Measurements from ENCODE around the gene TCERG1L. TPM values are rescaled to one million over a fixed set of nuclear protein-coding genes. Genes with fewer than 3 reads are reported as not detected.
"Not testable (repeated sequence)": the region's sequence is repeated elsewhere in the genome, so short reads cannot be mapped to it uniquely, and the experiment has no call there.

TCERG1L gene
- total RNA-seq, 1 experiment from 2014 or later, result not detected

DNA sequence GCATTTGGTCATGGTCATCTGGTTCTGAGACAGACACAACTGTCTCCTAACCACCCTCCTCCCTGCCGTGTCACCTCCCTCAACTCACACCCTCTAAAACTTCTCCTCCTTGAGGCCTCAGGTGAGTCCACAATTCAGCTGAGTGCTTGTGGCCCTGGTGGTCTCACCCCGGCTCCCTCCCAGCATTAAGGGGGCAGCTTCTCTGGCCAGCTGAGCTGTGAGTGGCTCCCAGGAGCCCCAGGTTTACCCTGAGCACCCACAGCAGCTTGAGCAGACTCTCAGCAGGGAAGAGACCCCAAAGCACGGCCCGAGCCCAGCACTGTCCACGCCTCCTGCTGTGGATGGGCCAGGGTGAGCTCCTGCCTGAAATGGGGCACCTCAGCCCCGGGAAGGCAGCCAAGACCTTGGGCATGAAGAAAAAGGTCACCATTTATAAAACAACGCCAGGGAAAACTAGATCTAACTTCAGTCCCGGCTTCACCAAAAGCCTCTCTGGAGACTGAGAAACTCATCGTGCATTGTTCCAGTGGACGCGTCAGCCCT, 201.2 kb downstream of the TCERG1L start:
- H3K9me3 ChIP-seq (ENCODE audit: low read length), result no peaks in the 10 kb centered on the region

DNA sequence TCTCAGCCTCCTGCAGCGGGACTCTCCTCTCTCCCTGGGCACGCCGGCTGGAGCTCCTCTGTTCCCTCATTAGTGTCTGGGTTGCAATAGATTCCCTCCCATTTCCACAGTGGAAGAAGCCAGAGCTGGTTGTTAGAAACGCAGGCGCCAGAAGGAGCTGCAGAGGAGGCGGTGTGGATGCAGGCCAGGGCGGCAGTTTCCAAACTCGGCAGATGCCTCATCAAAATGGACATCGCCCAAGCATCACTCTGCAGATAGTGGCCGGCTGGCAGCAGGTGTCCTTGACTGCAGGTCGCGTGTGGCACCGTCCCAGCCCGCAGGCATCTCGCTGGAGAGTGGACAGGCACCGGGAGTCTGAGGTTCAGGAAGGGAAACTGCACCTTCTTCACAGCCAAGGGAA, 201.8 kb downstream of the TCERG1L start:
- no peaks in the 10 kb centered on the region for H3K79me2 ChIP-seq (ENCODE audit: low read length)
- no peak overlapping the region for H3K4me3 ChIP-seq (ENCODE audit: low read length)
- no peak for DNase-seq
- no peaks in the 10 kb centered on the region for H3K27me3 ChIP-seq (ENCODE audit: low read length)
- H3K9ac ChIP-seq (ENCODE audit: low read length), result no peak overlapping the region
- no peaks in the 10 kb centered on the region for H3K9me2 ChIP-seq (replicated peaks; ENCODE audit: insufficient read depth, low read length)
- H3K4me2 ChIP-seq (ENCODE audit: low read depth, low read length, poor library complexity, severe bottlenecking), result no peak overlapping the region
- H4K20me1 ChIP-seq (ENCODE audit: insufficient read depth, low read depth, low read length), result no peaks in the 10 kb centered on the region
- no peaks in the 10 kb centered on the region for H3K36me3 ChIP-seq (ENCODE audit: insufficient read depth, low read length)
- no peak overlapping the region for H3K27ac ChIP-seq (ENCODE audit: low read length)
- H2AFZ ChIP-seq (ENCODE audit: low read length), result no peak overlapping the region
- H3K9me3 ChIP-seq (ENCODE audit: low read length), result no peaks in the 10 kb centered on the region
- peaks cover 4% of the 10 kb centered on the region; the same call in 1 of the 2 replicates for H3K4me1 ChIP-seq (ENCODE audit: low read length)

More for the DNA sequence above, 201.2 kb downstream of the TCERG1L start:
- Histone ChIP-seq H3K79me2 (ENCODE audit: low read length) (no peaks in the 10 kb centered on the region), H3K4me2 (ENCODE audit: low read depth, low read length, poor library complexity, severe bottlenecking) (no peak overlapping the region), H2AFZ (ENCODE audit: low read length) (no peak overlapping the region), H3K4me3 (ENCODE audit: low read length) (no peak overlapping the region), H3K4me1 (ENCODE audit: low read length) (peaks cover 4% of the 10 kb centered on the region; the same call in 1 of the 2 replicates), H4K20me1 (ENCODE audit: insufficient read depth, low read depth, low read length) (no peaks in the 10 kb centered on the region), H3K27ac (ENCODE audit: low read length) (no peak overlapping the region), H3K27me3 (ENCODE audit: low read length) (no peaks in the 10 kb centered on the region), H3K36me3 (ENCODE audit: insufficient read depth, low read length) (no peaks in the 10 kb centered on the region), H3K9me2 (replicated peaks; ENCODE audit: insufficient read depth, low read length) (no peaks in the 10 kb centered on the region), H3K9ac (ENCODE audit: low read length) (no peak overlapping the region)
- no peak for DNase-seq

DNA sequence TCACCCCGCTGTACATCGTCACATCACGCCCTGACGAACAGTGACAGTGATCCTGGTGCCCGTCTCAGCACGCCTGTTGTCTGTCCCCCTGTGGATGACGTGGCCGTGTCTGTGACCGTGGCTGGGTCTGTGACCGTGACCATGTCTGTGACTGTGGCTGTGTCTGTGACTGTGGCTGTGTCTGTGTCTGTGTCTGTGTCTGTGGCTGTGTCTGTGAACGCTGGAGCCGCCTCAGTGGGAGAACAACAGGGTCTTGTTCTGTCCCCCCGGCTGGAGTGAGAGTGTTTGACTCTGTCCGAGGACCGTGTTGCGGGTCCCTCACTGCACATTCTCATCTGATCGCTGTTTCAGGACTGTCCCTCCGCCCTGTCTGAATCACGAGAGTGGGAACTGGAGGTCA, 202.2 kb downstream of the TCERG1L start:
- Histone ChIP-seq H3K36me3 (ENCODE audit: insufficient read depth, low read length) (no peaks in the 10 kb centered on the region), H3K9ac (ENCODE audit: low read length) (no peak overlapping the region), H3K9me3 (ENCODE audit: low read length) (no peaks in the 10 kb centered on the region), H3K27me3 (ENCODE audit: low read length) (no peaks in the 10 kb centered on the region), H3K4me2 (ENCODE audit: low read depth, low read length, poor library complexity, severe bottlenecking) (no peak overlapping the region), H4K20me1 (ENCODE audit: insufficient read depth, low read depth, low read length) (no peaks in the 10 kb centered on the region), H2AFZ (ENCODE audit: low read length) (no peak overlapping the region), H3K9me2 (replicated peaks; ENCODE audit: insufficient read depth, low read length) (no peaks in the 10 kb centered on the region), H3K4me1 (ENCODE audit: low read length) (peaks cover 4% of the 10 kb centered on the region; the same call in 1 of the 2 replicates), H3K4me3 (ENCODE audit: low read length) (no peak overlapping the region), H3K27ac (ENCODE audit: low read length) (no peak overlapping the region), H3K79me2 (ENCODE audit: low read length) (no peaks in the 10 kb centered on the region)
- no peak for DNase-seq

DNA sequence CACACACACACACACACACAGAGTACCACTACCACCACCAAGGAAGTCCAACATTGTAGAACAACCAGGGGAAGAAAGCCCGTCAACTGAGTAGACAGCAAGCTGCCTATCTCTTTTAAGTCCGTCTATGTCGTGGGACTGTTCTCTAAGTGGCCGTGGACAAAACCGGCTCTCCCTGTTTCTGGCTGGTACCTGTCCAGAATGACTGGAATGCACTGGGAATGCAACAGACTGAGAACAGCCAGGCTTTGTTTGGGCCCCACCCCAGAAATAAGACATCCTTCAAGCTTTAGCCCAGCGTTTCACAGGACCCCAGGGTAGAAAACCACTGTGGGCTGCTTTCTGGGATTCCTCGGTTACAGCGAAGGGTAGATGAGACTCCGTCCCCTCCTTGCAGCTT, 203.6 kb downstream of the TCERG1L start:
- no peaks in the 10 kb centered on the region for H4K20me1 ChIP-seq (ENCODE audit: insufficient read depth, low read depth, low read length)
- H3K4me2 ChIP-seq (ENCODE audit: low read depth, low read length, poor library complexity, severe bottlenecking), result no peak overlapping the region
- no peaks in the 10 kb centered on the region for H3K79me2 ChIP-seq (ENCODE audit: low read length)
- H3K9ac ChIP-seq (ENCODE audit: low read length), result no peak overlapping the region
- H3K4me1 ChIP-seq (ENCODE audit: low read length), result no peaks in the 10 kb centered on the region
- H3K9me3 ChIP-seq (ENCODE audit: low read length), result no peaks in the 10 kb centered on the region
- H2AFZ ChIP-seq (ENCODE audit: low read length), result no peak overlapping the region
- DNase-seq, result no peak
- H3K36me3 ChIP-seq (ENCODE audit: insufficient read depth, low read length), result no peaks in the 10 kb centered on the region
- no peaks in the 10 kb centered on the region for H3K9me2 ChIP-seq (replicated peaks; ENCODE audit: insufficient read depth, low read length)
- H3K27ac ChIP-seq (ENCODE audit: low read length), result no peak overlapping the region
- H3K27me3 ChIP-seq (ENCODE audit: low read length), result no peaks in the 10 kb centered on the region
- H3K4me3 ChIP-seq (ENCODE audit: low read length), result no peak overlapping the region

DNA sequence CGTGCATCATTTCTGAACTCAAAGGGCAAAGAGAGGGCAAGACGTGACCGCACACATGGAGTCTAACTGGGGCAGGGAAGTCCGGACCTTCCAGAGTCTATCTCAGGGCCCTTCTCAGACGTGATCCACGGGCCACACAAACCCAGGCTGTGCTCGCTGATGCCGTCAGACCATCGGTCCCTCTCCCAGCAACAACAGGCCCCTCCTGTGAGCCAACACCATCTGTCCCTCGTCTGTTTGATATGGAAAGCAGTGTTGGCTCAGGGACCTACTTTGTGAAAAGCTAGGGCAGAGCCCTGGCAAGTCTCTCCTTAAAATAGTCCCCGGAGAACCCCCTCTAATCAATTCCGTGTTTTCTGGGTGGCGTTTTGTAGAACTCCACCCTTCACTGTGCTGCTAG, 208.8 kb downstream of the TCERG1L start:
- Histone ChIP-seq H3K4me2 (ENCODE audit: low read depth, low read length, poor library complexity, severe bottlenecking) (no peak overlapping the region), H3K27ac (ENCODE audit: low read length) (no peak overlapping the region), H2AFZ (ENCODE audit: low read length) (no peak overlapping the region), H3K27me3 (ENCODE audit: low read length) (no peaks in the 10 kb centered on the region), H3K9ac (ENCODE audit: low read length) (no peak overlapping the region), H4K20me1 (ENCODE audit: insufficient read depth, low read depth, low read length) (no peaks in the 10 kb centered on the region), H3K9me3 (ENCODE audit: low read length) (no peaks in the 10 kb centered on the region), H3K79me2 (ENCODE audit: low read length) (no peaks in the 10 kb centered on the region), H3K36me3 (ENCODE audit: insufficient read depth, low read length) (no peaks in the 10 kb centered on the region), H3K9me2 (replicated peaks; ENCODE audit: insufficient read depth, low read length) (no peaks in the 10 kb centered on the region), H3K4me1 (ENCODE audit: low read length) (no peaks in the 10 kb centered on the region), H3K4me3 (ENCODE audit: low read length) (no peak overlapping the region)
- no peak for DNase-seq

GRCh38 chr10:131102147-131102546, 209.4 kb downstream of the TCERG1L start:
- Histone ChIP-seq H3K36me3 (ENCODE audit: insufficient read depth, low read length) (no peaks in the 10 kb centered on the region), H2AFZ (ENCODE audit: low read length) (no peak overlapping the region), H3K9me3 (ENCODE audit: low read length) (no peaks in the 10 kb centered on the region), H3K9ac (ENCODE audit: low read length) (no peak overlapping the region), H3K79me2 (ENCODE audit: low read length) (no peaks in the 10 kb centered on the region), H3K4me2 (ENCODE audit: low read depth, low read length, poor library complexity, severe bottlenecking) (no peak overlapping the region), H3K27me3 (ENCODE audit: low read length) (no peaks in the 10 kb centered on the region), H3K9me2 (replicated peaks; ENCODE audit: insufficient read depth, low read length) (no peaks in the 10 kb centered on the region), H4K20me1 (ENCODE audit: insufficient read depth, low read depth, low read length) (no peaks in the 10 kb centered on the region), H3K4me3 (ENCODE audit: low read length) (no peak overlapping the region), H3K4me1 (ENCODE audit: low read length) (no peaks in the 10 kb centered on the region), H3K27ac (ENCODE audit: low read length) (no peak overlapping the region)
- DNase-seq, result no peak

- not testable (repeated sequence) for H3K4me3 ChIP-seq (ENCODE audit: low read length); H3K9ac ChIP-seq (ENCODE audit: low read length); H3K4me1 ChIP-seq (ENCODE audit: low read length); H3K4me2 ChIP-seq (ENCODE audit: low read depth, low read length, poor library complexity, severe bottlenecking); H3K27me3 ChIP-seq (ENCODE audit: low read length); H4K20me1 ChIP-seq (ENCODE audit: insufficient read depth, low read depth, low read length); H2AFZ ChIP-seq (ENCODE audit: low read length); DNase-seq; H3K27ac ChIP-seq (ENCODE audit: low read length); H3K9me2 ChIP-seq (replicated peaks; ENCODE audit: insufficient read depth, low read length); H3K36me3 ChIP-seq (ENCODE audit: insufficient read depth, low read length); H3K79me2 ChIP-seq (ENCODE audit: low read length); H3K9me3 ChIP-seq (ENCODE audit: low read length)
These were observed 210.8 kb downstream of the TCERG1L start for GRCh38 chr10:131100418-131101410.

DNA sequence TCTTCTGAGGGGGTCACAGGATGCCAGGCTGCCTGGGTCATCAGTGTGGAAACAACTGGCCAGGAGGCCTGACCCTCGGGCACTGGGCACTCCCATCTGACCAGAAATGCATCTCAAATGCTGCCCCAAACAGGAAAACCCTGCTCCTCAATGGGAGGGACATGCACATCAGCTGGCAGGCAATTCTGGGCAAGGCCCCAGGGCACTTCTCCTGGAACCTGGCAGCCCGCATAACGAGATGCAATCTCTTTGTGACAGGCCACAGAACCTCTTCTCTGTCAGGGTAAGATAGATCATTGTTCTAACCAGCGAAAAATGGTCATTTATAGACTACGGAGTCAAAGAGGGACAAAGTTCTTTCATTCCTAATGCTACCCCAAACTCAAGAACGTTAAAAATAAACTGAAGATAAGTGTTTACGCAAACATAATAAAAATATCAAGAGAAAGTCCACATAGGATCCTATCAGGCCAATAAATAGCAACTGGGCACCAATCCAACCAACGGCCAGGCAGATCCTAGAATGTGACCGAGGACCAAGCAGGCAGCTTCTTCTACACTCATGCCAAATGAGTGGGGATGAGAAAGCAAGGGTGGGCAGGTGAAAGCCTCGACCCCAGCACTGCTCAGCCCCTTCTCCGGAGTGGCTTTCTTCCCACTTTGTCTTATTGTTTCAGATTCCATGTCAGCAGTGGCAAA, 212.3 kb downstream of the TCERG1L start:
- no peak for DNase-seq
- Histone ChIP-seq H4K20me1 (ENCODE audit: insufficient read depth, low read depth, low read length) (no peaks in the 10 kb centered on the region), H3K4me2 (ENCODE audit: low read depth, low read length, poor library complexity, severe bottlenecking) (no peak overlapping the region), H3K79me2 (ENCODE audit: low read length) (no peaks in the 10 kb centered on the region), H2AFZ (ENCODE audit: low read length) (no peak overlapping the region), H3K27me3 (ENCODE audit: low read length) (no peaks in the 10 kb centered on the region), H3K36me3 (ENCODE audit: insufficient read depth, low read length) (no peaks in the 10 kb centered on the region), H3K27ac (ENCODE audit: low read length) (no peak overlapping the region), H3K9ac (ENCODE audit: low read length) (no peak overlapping the region), H3K4me1 (ENCODE audit: low read length) (no peaks in the 10 kb centered on the region), H3K4me3 (ENCODE audit: low read length) (no peak overlapping the region), H3K9me2 (replicated peaks; ENCODE audit: insufficient read depth, low read length) (no peaks in the 10 kb centered on the region), H3K9me3 (ENCODE audit: low read length) (no peaks in the 10 kb centered on the region)

Data from Karpas-422 (cell line).